ENCODE measurements around the gene DPY19L1.

DNA sequence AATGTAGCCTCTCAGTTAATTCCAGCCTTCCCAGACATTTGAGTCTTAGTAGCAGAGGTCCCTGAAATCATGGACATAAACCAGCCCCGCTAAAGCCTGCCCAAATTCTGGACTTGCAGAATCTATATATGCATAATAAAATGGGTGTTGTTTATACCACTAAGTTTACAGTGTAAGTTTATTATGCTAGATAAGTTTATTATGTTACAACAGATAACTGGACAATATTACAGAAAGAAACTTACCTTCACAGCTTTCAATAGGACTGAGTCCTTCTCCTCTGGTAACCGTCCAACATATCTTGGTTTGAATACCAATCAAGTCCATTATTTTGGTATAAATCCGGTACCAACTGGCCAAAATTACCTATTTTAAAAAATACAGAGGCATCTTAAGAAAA, 26.2 kb downstream of the DPY19L1 start:
- TF ChIP-seq, protein P1, sequence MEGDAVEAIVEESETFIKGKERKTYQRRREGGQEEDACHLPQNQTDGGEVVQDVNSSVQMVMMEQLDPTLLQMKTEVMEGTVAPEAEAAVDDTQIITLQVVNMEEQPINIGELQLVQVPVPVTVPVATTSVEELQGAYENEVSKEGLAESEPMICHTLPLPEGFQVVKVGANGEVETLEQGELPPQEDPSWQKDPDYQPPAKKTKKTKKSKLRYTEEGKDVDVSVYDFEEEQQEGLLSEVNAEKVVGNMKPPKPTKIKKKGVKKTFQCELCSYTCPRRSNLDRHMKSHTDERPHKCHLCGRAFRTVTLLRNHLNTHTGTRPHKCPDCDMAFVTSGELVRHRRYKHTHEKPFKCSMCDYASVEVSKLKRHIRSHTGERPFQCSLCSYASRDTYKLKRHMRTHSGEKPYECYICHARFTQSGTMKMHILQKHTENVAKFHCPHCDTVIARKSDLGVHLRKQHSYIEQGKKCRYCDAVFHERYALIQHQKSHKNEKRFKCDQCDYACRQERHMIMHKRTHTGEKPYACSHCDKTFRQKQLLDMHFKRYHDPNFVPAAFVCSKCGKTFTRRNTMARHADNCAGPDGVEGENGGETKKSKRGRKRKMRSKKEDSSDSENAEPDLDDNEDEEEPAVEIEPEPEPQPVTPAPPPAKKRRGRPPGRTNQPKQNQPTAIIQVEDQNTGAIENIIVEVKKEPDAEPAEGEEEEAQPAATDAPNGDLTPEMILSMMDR (IDR thresholded peaks at IDR 0.05; ENCODE audit: extremely low read depth in 1 of 2, insufficient read depth in 1 of 2, low read depth in 1 of 2, low read length in 2 of 2) = no peak
- TF ChIP-seq GATA2 (IDR thresholded peaks at IDR 0.05; ENCODE audit: insufficient read depth, insufficient read length, low read depth, low read length) = no peak
